HL-60 (cell line): ENCODE results near the gene PYM1.

Source experiments
- DNase-seq, 2 experiments: peaks; one replicate each; pipeline ENCODE4 v3.0.0-alpha.2; 2010 to 2020; ENCODE audit warnings: low read depth in 1 of 2, low spot score in 1 of 2
- H3K27ac ChIP-seq: fragments of 250-450 bp; sonication (Bioruptor Pico); replicated peaks from 2 replicates; pipeline ENCODE4 v1.5.1; 2020; ENCODE audit warnings: mild to moderate bottlenecking, moderate library complexity
- H3K27me3 ChIP-seq: fragments of 250-450 bp; sonication (Bioruptor Pico); 2 replicates; pipeline ENCODE4 v1.5.1; 2021; ENCODE audit warnings: mild to moderate bottlenecking, moderate library complexity; ENCODE audit not compliant: insufficient read depth, poor library complexity, severe bottlenecking
- H3K4me3 ChIP-seq: replicated peaks from 2 replicates; pipeline ENCODE4 v1.5.1; 2011; ENCODE audit warnings: mild to moderate bottlenecking, control low read depth, low read length; ENCODE audit not compliant: insufficient read depth
- CTCF ChIP-seq: IDR thresholded peaks from one replicate; pipeline ENCODE4 v1.5.1; 2011; ENCODE audit warnings: low read length, control low read depth, inconsistent platforms; ENCODE audit not compliant: insufficient read depth
- GABPA ChIP-seq: IDR thresholded peaks from 2 replicates; pipeline ENCODE4 v1.6.1; 2012; ENCODE audit warnings: low read depth
- POLR2AphosphoS5 ChIP-seq: IDR thresholded peaks from 2 replicates; pipeline ENCODE4 v1.6.1; 2012; ENCODE audit warnings: low read depth
- REST ChIP-seq: IDR thresholded peaks from 2 replicates; pipeline ENCODE4 v1.6.1; 2012; ENCODE audit warnings: low read depth; ENCODE audit not compliant: insufficient replicate concordance
- SPI1 ChIP-seq: IDR thresholded peaks from 2 replicates; pipeline ENCODE4 v1.6.1; 2012; ENCODE audit warnings: low read depth, mild to moderate bottlenecking, borderline replicate concordance

PYM1 gene

GRCh38 chr12:55965240-55965639 is 37.5 kb upstream of the PYM1 start:
- TF ChIP-seq CTCF, result no peak
- TF ChIP-seq SPI1, result no peak
- no peak for TF ChIP-seq REST
- TF ChIP-seq GABPA, result no peak
- TF ChIP-seq POLR2AphosphoS5, result no peak
- no peak for DNase-seq
- Histone ChIP-seq H3K4me3 (no peak overlapping the region), H3K27ac (no peak overlapping the region), H3K27me3 (no peaks in the 10 kb centered on the region)

- Histone ChIP-seq H3K27me3 (no peaks in the 10 kb centered on the region), H3K4me3 (no peak overlapping the region), H3K27ac (no peak overlapping the region)
- DNase-seq, result no peak
- TF ChIP-seq GABPA (no peak), REST (no peak), CTCF (no peak), SPI1 (no peak), POLR2AphosphoS5 (no peak)
Observed at GRCh38 chr12:55963760-55964159, 36.1 kb upstream of the PYM1 start.

GRCh38 chr12:55957106-55957859 is 29.6 kb upstream of the PYM1 start:
- TF ChIP-seq POLR2AphosphoS5 (no peak), CTCF (no peak), REST (no peak), SPI1 (no peak), GABPA (no peak)
- no peak for DNase-seq
- H3K27me3 ChIP-seq, result no peaks in the 10 kb centered on the region
- H3K27ac ChIP-seq, result no peak overlapping the region
- no peak overlapping the region for H3K4me3 ChIP-seq
